GM21717 (cell line): ENCODE data around the gene SLC19A2.

Experiments
- ATAC-seq: cut with Tn5 transposase; IDR thresholded peaks from one replicate; pipeline ENCODE4 v1.9.1; 2021; ENCODE audit warnings: mild to moderate bottlenecking, moderate library complexity; ENCODE audit not compliant: unreplicated experiment

Gene SLC19A2

DNA sequence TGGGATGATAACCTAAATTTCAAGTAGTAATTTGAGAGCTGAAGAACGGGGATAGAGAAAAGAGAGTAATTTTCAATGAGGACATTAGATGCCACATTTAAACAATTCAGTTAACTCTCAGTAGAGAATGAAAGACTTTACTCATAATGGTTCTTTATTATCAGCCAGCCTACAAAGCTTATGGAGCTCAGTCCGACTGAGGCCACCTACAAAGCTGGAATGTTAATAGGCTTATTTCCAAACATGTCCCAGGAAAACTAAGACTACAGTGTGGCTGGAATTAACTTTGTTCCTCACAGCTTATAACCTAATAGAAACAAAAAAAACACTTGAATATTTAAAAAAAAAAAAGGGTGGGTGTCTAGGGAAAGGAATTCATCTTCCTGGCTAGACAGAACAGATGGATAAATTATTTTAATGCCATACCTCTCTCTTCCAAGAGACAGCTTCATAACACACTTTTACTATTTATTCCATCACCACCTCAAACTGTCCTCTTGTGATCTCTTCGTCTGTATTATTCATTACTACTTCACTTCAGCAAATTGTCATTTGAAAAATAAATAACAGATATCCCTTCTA, 9.8 kb downstream of the SLC19A2 start:
- no peak for ATAC-seq

- no peak for ATAC-seq
These were observed 11.3 kb downstream of the SLC19A2 start for GRCh38 chr1:169474302-169474995.

DNA sequence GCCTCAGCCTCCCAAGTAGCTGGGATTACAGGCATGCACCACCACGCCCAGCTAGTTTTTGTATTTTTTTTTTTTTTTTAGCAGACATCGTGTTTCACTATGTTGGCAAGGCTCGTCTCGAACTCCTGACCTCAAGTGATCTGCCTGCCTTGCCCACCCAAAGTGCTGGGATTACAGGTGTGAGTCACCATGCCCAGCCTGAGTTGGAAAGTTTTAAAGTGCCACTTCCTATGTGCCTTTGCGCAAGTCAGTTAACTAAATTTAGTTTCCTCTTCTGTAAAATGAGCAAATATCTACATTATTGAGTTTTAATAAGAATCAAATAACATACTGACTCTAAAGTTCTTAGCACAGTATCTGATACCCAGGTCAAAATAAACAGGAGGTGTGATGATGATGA, 12.4 kb downstream of the SLC19A2 start:
- ATAC-seq: no peak

- ATAC-seq: no peak
These were observed 13.0 kb downstream of the SLC19A2 start for GRCh38 chr1:169472738-169473137.

- no peak for ATAC-seq
These were observed 16.8 kb downstream of the SLC19A2 start for GRCh38 chr1:169468982-169469381.

DNA sequence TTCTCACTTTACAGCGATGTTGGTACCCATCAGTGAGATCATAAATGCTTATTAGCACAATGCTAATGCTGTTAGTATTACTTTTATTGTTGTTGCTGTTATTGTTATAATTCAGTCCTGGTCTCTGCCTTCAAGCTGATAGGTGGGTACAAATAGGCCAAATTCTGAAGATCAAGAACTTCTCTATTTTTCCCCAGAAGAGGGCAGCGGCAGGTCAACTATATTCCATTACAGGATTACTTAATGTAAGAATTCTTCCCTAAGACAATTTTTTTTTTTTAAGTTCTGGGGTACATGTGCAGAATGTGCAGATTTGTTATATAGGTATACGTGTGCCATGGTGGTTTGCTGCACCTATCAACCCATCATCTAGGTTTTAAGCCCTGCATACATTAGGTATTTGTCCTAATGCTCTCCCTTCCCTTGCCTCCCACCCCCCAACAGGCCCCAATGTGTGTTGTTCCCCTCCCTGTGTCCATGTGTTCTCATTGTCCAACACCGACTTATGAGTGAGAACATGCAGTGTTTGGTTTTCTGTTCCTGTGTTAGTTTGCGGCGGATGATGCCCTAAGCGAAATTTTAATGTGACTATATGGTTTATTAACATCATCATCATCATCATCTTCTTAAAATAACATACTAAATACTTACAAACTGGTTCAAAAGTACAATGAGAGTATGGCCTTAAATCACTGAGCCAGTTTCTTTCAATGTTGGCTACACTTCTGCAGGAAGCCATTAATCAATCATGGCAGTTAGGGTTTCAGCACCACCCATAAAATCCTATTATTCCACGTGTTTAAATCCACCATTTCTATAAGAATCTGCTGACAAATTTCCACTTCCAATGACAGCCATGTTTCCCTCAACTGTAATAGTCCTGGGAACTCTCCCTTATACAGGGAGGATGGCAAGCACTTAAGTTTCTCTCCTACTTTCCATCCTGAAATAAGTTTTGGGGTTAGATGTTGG, 19.2 kb downstream of the SLC19A2 start:
- ATAC-seq: no peak

GRCh38 chr1:169465281-169465680, 20.5 kb downstream of the SLC19A2 start:
- ATAC-seq: no peak

GRCh38 chr1:169462385-169462784, 23.4 kb downstream of the SLC19A2 start:
- no peak for ATAC-seq

DNA sequence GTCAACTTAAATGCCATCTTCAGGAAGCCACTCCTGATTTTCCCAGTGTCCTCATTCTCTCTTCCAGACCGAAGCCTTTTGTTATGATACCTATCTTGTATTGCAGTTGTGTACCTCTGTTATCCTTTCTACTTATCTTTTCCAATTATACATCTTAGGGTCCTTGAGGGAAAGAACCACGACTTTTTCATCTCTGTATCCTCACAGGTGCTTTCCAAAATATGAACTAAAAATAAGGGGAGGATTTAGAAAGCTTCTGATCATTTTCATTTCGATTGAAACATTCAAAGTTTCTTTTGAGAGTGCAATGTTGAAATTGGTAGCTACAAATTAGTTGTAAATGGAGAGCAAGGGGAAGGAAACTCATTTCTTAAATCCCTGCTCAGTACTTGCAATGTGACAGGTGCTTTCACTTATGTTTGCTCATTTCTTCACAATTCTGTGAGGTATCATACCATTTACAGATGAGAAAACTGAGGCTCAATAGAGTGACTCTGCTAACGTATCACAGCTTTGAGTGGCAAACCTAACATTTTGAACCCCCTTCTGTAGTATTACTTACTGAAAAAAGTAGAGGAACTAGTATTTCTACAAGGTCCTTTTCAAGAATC, 24.2 kb downstream of the SLC19A2 start:
- ATAC-seq: no peak

DNA sequence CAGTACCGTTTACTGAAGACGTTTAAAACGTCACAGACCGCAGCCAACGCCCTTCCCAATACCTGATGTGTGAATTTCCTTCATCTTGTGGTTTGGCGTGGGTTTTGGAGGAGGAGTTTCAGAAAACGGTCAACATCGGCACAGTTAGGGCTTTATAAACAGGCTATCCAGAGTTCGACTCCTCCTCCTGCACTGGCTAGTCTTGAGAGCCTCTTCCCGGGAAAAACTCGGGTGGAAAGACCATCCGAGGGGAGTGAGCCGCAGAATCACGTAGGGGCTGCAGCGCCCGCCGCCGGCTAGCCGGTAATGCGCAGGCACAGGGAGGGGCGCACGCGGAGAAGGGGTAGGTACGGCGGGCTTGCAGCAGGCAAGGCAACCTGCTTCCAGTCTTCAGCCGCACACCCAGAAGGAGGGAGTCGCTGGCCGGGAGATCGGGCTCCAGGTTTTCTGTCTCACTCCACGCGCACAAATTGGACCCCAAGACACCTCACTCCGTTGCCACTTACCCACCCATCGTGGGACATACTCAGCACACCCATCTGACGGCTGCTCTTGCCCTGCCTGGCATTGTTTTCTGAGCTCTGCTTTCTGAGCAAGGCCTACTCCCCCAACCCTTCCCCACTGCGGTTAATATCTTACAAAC, 25.4 kb downstream of the SLC19A2 start:
- ATAC-seq: no peak

DNA sequence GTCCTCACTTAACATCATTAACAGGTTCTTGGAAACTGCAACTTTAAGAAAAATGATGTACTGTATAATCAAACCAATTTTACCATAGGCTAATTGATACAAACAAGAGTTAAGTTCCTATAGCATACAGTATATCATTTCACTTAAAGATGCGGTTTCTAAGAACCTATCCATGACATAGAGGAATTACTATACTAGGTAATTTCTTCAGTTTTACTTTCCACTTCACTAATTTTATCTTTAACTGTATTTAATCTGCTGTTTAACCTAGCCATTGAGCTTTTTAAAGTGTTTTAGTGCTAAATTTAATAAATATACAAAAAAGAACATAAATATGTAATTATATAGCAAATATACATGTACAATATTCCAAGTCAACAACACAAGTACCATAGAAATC, 28.3 kb downstream of the SLC19A2 start:
- ATAC-seq: no peak

DNA sequence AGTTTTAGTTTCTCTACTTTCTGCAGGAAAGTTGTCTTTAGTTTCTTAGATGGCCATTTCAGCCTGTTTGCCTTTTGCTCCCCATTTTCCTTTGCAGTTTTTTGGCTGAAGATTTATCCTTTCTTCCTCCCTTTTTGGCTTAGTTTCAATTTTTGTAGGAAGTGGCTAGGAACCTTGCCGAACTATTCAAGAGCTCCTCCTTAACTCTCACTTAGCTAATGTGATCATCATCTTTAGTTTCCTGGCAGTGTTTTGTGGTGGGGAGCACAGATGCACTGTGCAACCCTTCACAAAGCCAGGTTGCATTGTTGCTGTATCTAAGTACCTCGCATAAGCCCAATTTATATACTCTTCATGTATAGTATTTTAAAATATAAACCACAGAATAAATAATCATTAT, 29.7 kb downstream of the SLC19A2 start:
- ATAC-seq: no peak

GRCh38 chr1:169452921-169453320, 32.8 kb downstream of the SLC19A2 start:
- no peak for ATAC-seq

- ATAC-seq: no peak
These were observed 34.4 kb downstream of the SLC19A2 start for GRCh38 chr1:169451218-169451824.

DNA sequence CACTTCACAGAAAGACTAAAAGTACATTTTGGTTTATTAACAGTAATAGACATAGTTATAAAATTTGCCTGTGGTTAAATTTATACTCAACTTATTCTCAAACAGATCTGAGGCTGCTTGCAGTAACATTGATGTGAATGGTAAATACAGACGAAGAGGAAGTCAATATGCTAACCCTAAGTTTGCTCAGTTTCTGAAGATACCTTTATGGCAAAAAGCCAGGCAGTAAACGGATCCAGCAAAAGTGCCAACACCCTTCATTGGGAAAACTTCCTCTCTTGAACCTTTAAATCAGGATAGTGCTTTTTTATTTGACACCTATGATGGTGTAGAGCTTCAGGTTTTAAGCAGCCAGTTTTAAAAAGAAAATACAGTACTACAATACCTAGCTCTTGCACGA, 41.8 kb downstream of the SLC19A2 start:
- ATAC-seq: no peak

GRCh38 chr1:169427081-169427641, 58.6 kb downstream of the SLC19A2 start, which contains the start of gene CCDC181:
Gene CCDC181, minus strand, starts transcription at chr1:169427474. Its CDS starts 2,547 bp downstream, at chr1:169424927.
- no peak for ATAC-seq

- no peak for ATAC-seq
These were observed 59.5 kb downstream of the SLC19A2 start for GRCh38 chr1:169426174-169426705.

- no peak for ATAC-seq
These were observed 64.4 kb downstream of the SLC19A2 start for GRCh38 chr1:169421309-169421708.

- ATAC-seq: no peak
These were observed 70.8 kb downstream of the SLC19A2 start for GRCh38 chr1:169414952-169415351.
